ENCODE data around the gene PPFIA1. TPM values are rescaled to one million over a fixed set of nuclear protein-coding genes. Genes with fewer than 3 reads are reported as not detected.
A peak's percentile ranks its signal among the peaks of the same experiment; 100 is the strongest.

PPFIA1 gene
- total RNA-seq, 4 donors from 2014 or later: 50.9 to 57.9 (median 54.6) TPM

- TF ChIP-seq CTCF (IDR thresholded peaks at IDR 0.05) (peak in 2 of 6 experiments; percentile 16 to 32), POLR2A (IDR thresholded peaks at IDR 0.05) (no peak)
- no peaks in the 10 kb centered on the region for H3K9me3 ChIP-seq
- H3K4me1 ChIP-seq: peaks cover 10 to 11% of the 10 kb centered on the region in 2 donors
- H3K36me3 ChIP-seq: peaks cover 7 to 16% of the 10 kb centered on the region in 2 donors
- peak; percentile 45 to 55 for DNase-seq
- WGBS, 2 donors: 0 to 2% methylated on average over 18 to 21 of the region's 75 CpGs
- no peaks in the 10 kb centered on the region for H3K27me3 ChIP-seq
- intact Hi-C loops (cut with DNase I): loop anchor here (5.0 kb wide), 1 partner anchor 51 kb away; no protein-coding TSS in a partner anchor
- H3K4me3 ChIP-seq (replicated peaks in 1 of 3): peak overlapping the region; percentile 86 to 95 (median 88)
- H3K27ac ChIP-seq: peak overlapping the region; percentile 66 to 94 (median 86)
Measured at GRCh38 chr11:70270877-70271648, 573 bp downstream of the PPFIA1 start.

GRCh38 chr11:70271649-70271953 is 1.1 kb downstream of the PPFIA1 start:
- H3K27ac ChIP-seq: peak overlapping the region in 1 of 3 donors; percentile 86
- H3K4me3 ChIP-seq (replicated peaks in 1 of 3): peak overlapping the region in 2 of 3 donors; percentile 88 to 95
- peaks cover 7 to 16% of the 10 kb centered on the region in 2 donors for H3K36me3 ChIP-seq
- peaks cover 10 to 11% of the 10 kb centered on the region in 2 donors for H3K4me1 ChIP-seq
- intact Hi-C loops (cut with DNase I): loop anchor here (5.0 kb wide), 1 partner anchor 51 kb away; no protein-coding TSS in a partner anchor
- DNase-seq: no peak
- no peak for TF ChIP-seq POLR2A (IDR thresholded peaks at IDR 0.05)
- no peaks in the 10 kb centered on the region for H3K9me3 ChIP-seq
- 3 to 6% methylated on average over 2 of the region's 2 CpGs for WGBS, 2 donors
- no peaks in the 10 kb centered on the region for H3K27me3 ChIP-seq

GRCh38 chr11:70272009-70272408 is 1.5 kb downstream of the PPFIA1 start:
- no peak overlapping the region for H3K27ac ChIP-seq
- peaks cover 7 to 16% of the 10 kb centered on the region in 2 donors for H3K36me3 ChIP-seq
- peak overlapping the region in 1 of 3 donors; percentile 95 for H3K4me3 ChIP-seq (replicated peaks in 1 of 3)
- H3K9me3 ChIP-seq: no peaks in the 10 kb centered on the region
- no peak for DNase-seq
- 78 to 79% methylated on average over 7 of the region's 7 CpGs for WGBS, 2 donors
- intact Hi-C loops (cut with DNase I): loop anchor here (5.0 kb wide), 1 partner anchor 50 kb away; no protein-coding TSS in a partner anchor
- no peak for TF ChIP-seq POLR2A (IDR thresholded peaks at IDR 0.05)
- no peak for TF ChIP-seq CTCF (IDR thresholded peaks at IDR 0.05)
- H3K4me1 ChIP-seq: peaks cover 10 to 11% of the 10 kb centered on the region in 2 donors
- no peaks in the 10 kb centered on the region for H3K27me3 ChIP-seq

GRCh38 chr11:70278994-70279393 is 8.5 kb downstream of the PPFIA1 start:
- 94% methylated on average over 8 of the region's 8 CpGs for WGBS, 2 donors
- no peak overlapping the region for H3K4me3 ChIP-seq (replicated peaks in 1 of 3)
- H3K36me3 ChIP-seq: peaks cover 15 to 16% of the 10 kb centered on the region in 2 donors
- H3K4me1 ChIP-seq: peaks cover 0 to 4% of the 10 kb centered on the region in 2 donors
- no peaks in the 10 kb centered on the region for H3K27me3 ChIP-seq
- no peaks in the 10 kb centered on the region for H3K9me3 ChIP-seq
- H3K27ac ChIP-seq: no peak overlapping the region
- TF ChIP-seq CTCF (IDR thresholded peaks at IDR 0.05) (no peak), POLR2A (IDR thresholded peaks at IDR 0.05) (no peak)
- no peak for DNase-seq
- intact Hi-C loops (cut with DNase I): loop anchor here (5.0 kb wide), 1 partner anchor 118 kb away; the partner anchor contains the start of gene CTTN

- Histone ChIP-seq H3K27ac (peak overlapping the region in 1 of 3 donors; percentile 28), H3K9me3 (no peaks in the 10 kb centered on the region), H3K36me3 (peaks cover 9% of the 10 kb centered on the region in 2 donors), H3K27me3 (no peaks in the 10 kb centered on the region), H3K4me1 (peaks cover 0 to 4% of the 10 kb centered on the region in 2 donors), H3K4me3 (replicated peaks in 1 of 3) (no peak overlapping the region)
- DNase-seq: peak in 1 of 2 donors; percentile 6
- WGBS, 2 donors: 71 to 79% methylated on average over 7 of the region's 7 CpGs
- no peak for TF ChIP-seq CTCF (IDR thresholded peaks at IDR 0.05)
- no peak for TF ChIP-seq POLR2A (IDR thresholded peaks at IDR 0.05)
- intact Hi-C loops (cut with DNase I): no loop called here
Measured at GRCh38 chr11:70281156-70281609, 10.7 kb downstream of the PPFIA1 start.
